Measurements from ENCODE around the gene TICAM1.
"Not testable (repeated sequence)": the region's sequence is repeated elsewhere in the genome, so short reads cannot be mapped to it uniquely, and the experiment has no call there.

The TICAM1 gene

GRCh38 chr19:4844348-4845179 lies 13.1 kb upstream of the TICAM1 start:
- no peak for DNase-seq (ENCODE audit: low read depth)

- DNase-seq (ENCODE audit: low read depth): no peak
These were observed 12.1 kb upstream of the TICAM1 start for GRCh38 chr19:4843647-4843965.

- DNase-seq (ENCODE audit: low read depth): no peak
These were observed 7.7 kb upstream of the TICAM1 start for GRCh38 chr19:4839192-4839591.

- no peak for DNase-seq (ENCODE audit: low read depth)
These were observed 1.3 kb upstream of the TICAM1 start for GRCh38 chr19:4832776-4833175.

GRCh38 chr19:4831979-4832340 lies 448 bp upstream of the TICAM1 start:
- not testable (repeated sequence) for DNase-seq (ENCODE audit: low read depth)

GRCh38 chr19:4830768-4831265 lies 695 bp downstream of the TICAM1 start:
- DNase-seq (ENCODE audit: low read depth): no peak

- no peak for DNase-seq (ENCODE audit: low read depth)
These were observed 1.2 kb downstream of the TICAM1 start for GRCh38 chr19:4830332-4830731.

- DNase-seq (ENCODE audit: low read depth): no peak
These were observed 2.4 kb downstream of the TICAM1 start for GRCh38 chr19:4829001-4829712.

- DNase-seq (ENCODE audit: low read depth): no peak
These were observed 7.9 kb downstream of the TICAM1 start for GRCh38 chr19:4823577-4823976.

- DNase-seq (ENCODE audit: low read depth): not testable (repeated sequence)
These were observed 9.2 kb downstream of the TICAM1 start for GRCh38 chr19:4822354-4822753.

GRCh38 chr19:4821265-4821664 lies 10.2 kb downstream of the TICAM1 start:
- DNase-seq (ENCODE audit: low read depth): no peak

GRCh38 chr19:4817467-4818277 lies 13.8 kb downstream of the TICAM1 start:
- no peak for DNase-seq (ENCODE audit: low read depth)

GRCh38 chr19:4816950-4817278 lies 14.6 kb downstream of the TICAM1 start:
- DNase-seq (ENCODE audit: low read depth): no peak

GRCh38 chr19:4816202-4816949 lies 15.1 kb downstream of the TICAM1 start:
- DNase-seq (ENCODE audit: low read depth): no peak

- peak; percentile 55 for DNase-seq (ENCODE audit: low read depth)
These were observed 15.9 kb downstream of the TICAM1 start for GRCh38 chr19:4815426-4816201.

GRCh38 chr19:4814625-4815425 lies 16.7 kb downstream of the TICAM1 start:
- no peak for DNase-seq (ENCODE audit: low read depth)

- peak; percentile 82 for DNase-seq (ENCODE audit: low read depth)
These were observed 20.0 kb downstream of the TICAM1 start for GRCh38 chr19:4811328-4812131.

- no peak for DNase-seq (ENCODE audit: low read depth)
These were observed 24.3 kb downstream of the TICAM1 start for GRCh38 chr19:4807188-4807587.

GRCh38 chr19:4806384-4806783 lies 25.1 kb downstream of the TICAM1 start:
- no peak for DNase-seq (ENCODE audit: low read depth)

- DNase-seq (ENCODE audit: low read depth): not testable (repeated sequence)
These were observed 26.4 kb downstream of the TICAM1 start for GRCh38 chr19:4805140-4805539.

Measured in activated T-helper 9 cell treated with anti-CD3 and anti-CD28 coated beads, Interleukin-2, amount 50 U/mL, for 16 hours (primary cell).